ENCODE data around the gene PLXDC2.
"Not testable (repeated sequence)": the region's sequence is repeated elsewhere in the genome, so short reads cannot be mapped to it uniquely, and the experiment has no call there.

The PLXDC2 gene

DNA sequence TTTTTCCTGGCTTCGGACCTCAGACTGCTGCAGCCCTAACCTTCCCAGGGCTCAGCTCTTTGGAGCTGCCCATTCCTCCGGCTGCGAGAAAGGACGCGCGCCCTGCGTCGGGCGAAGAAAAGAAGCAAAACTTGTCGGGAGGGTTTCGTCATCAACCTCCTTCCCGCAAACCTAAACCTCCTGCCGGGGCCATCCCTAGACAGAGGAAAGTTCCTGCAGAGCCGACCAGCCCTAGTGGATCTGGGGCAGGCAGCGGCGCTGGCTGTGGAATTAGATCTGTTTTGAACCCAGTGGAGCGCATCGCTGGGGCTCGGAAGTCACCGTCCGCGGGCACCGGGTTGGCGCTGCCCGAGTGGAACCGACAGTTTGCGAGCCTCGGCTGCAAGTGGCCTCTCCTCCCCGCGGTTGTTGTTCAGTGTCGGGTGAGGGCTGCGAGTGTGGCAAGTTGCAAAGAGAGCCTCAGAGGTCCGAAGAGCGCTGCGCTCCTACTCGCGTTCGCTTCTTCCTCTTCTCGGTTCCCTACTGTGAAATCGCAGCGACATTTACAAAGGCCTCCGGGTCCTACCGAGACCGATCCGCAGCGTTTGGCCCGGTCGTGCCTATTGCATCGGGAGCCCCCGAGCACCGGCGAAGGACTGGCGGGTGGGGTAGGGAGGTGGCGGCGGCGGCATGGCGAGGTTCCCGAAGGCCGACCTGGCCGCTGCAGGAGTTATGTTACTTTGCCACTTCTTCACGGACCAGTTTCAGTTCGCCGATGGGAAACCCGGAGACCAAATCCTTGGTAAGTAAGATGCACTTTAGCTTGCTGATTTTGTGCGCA is at the start of gene PLXDC2:
Gene PLXDC2, plus strand, starts transcription at position 22 of the 820 bp plus-strand sequence.
- peak; percentile 42 for ATAC-seq (ENCODE audit: low read depth)
- H3K27me3 ChIP-seq (ENCODE audit: insufficient read depth, poor library complexity, severe bottlenecking) = peaks cover 68% of the 10 kb centered on the region
- H3K36me3 ChIP-seq (ENCODE audit: low read depth) = no peaks in the 10 kb centered on the region; the same call in 1 of the 2 replicates
- peak within 1 kb of the TSS; percentile 37 for H3K4me3 ChIP-seq (ENCODE audit: severe bottlenecking)
- peak; percentile 57 for DNase-seq (ENCODE audit: low spot score)
- peaks cover 8% of the 10 kb centered on the region for H3K4me1 ChIP-seq (ENCODE audit: insufficient read depth, poor library complexity, severe bottlenecking)
- no peaks in the 10 kb centered on the region for H3K9me3 ChIP-seq (ENCODE audit: severe bottlenecking)
- no peak for TF ChIP-seq CTCF (IDR thresholded peaks at IDR 0.05; ENCODE audit: poor library complexity, severe bottlenecking)
- H3K27ac ChIP-seq (ENCODE audit: poor library complexity, severe bottlenecking) = no peak within 1 kb of the TSS

GRCh38 chr10:19767876-19768275 is 48.4 kb upstream of the PLXDC2 start:
- Histone ChIP-seq H3K4me1 (ENCODE audit: insufficient read depth, poor library complexity, severe bottlenecking) (no peaks in the 10 kb centered on the region), H3K36me3 (ENCODE audit: low read depth) (no peaks in the 10 kb centered on the region), H3K27me3 (ENCODE audit: insufficient read depth, poor library complexity, severe bottlenecking) (no peaks in the 10 kb centered on the region), H3K27ac (ENCODE audit: poor library complexity, severe bottlenecking) (no peak overlapping the region), H3K4me3 (ENCODE audit: severe bottlenecking) (no peak overlapping the region), H3K9me3 (ENCODE audit: severe bottlenecking) (no peaks in the 10 kb centered on the region)
- TF ChIP-seq CTCF (IDR thresholded peaks at IDR 0.05; ENCODE audit: poor library complexity, severe bottlenecking) = no peak
- ATAC-seq (ENCODE audit: low read depth) (no peak), DNase-seq (ENCODE audit: low spot score) (no peak)

GRCh38 chr10:19769826-19770225 is 46.4 kb upstream of the PLXDC2 start:
- H3K27me3 ChIP-seq (ENCODE audit: insufficient read depth, poor library complexity, severe bottlenecking); H3K27ac ChIP-seq (ENCODE audit: poor library complexity, severe bottlenecking); H3K9me3 ChIP-seq (ENCODE audit: severe bottlenecking); ATAC-seq (ENCODE audit: low read depth); H3K4me3 ChIP-seq (ENCODE audit: severe bottlenecking); H3K36me3 ChIP-seq (ENCODE audit: low read depth); DNase-seq (ENCODE audit: low spot score); H3K4me1 ChIP-seq (ENCODE audit: insufficient read depth, poor library complexity, severe bottlenecking): not testable (repeated sequence)

DNA sequence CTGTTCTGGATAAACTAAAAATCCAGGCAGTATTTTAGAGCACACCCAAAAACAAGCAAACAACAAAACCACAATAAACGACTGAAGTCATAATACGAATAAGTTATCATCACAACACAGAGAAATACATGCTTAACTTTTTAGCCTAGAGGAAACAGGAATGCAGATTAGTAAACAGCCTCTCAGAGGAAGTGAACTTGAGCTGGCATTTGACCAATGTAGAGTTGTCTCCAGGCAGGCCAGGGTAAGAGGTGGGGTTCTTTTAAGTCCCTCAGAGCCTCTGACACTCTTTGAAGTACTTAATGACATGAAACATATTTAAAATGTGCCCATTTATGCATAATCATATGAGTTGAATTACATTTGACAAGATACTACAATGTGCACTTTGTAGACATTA is 43.3 kb upstream of the PLXDC2 start:
- no peak for DNase-seq (ENCODE audit: low spot score)
- Histone ChIP-seq H3K9me3 (ENCODE audit: severe bottlenecking) (no peaks in the 10 kb centered on the region), H3K27me3 (ENCODE audit: insufficient read depth, poor library complexity, severe bottlenecking) (no peaks in the 10 kb centered on the region), H3K27ac (ENCODE audit: poor library complexity, severe bottlenecking) (no peak overlapping the region), H3K36me3 (ENCODE audit: low read depth) (no peaks in the 10 kb centered on the region), H3K4me3 (ENCODE audit: severe bottlenecking) (no peak overlapping the region), H3K4me1 (ENCODE audit: insufficient read depth, poor library complexity, severe bottlenecking) (no peaks in the 10 kb centered on the region)
- no peak for ATAC-seq (ENCODE audit: low read depth)
- no peak for TF ChIP-seq CTCF (IDR thresholded peaks at IDR 0.05; ENCODE audit: poor library complexity, severe bottlenecking)

DNA sequence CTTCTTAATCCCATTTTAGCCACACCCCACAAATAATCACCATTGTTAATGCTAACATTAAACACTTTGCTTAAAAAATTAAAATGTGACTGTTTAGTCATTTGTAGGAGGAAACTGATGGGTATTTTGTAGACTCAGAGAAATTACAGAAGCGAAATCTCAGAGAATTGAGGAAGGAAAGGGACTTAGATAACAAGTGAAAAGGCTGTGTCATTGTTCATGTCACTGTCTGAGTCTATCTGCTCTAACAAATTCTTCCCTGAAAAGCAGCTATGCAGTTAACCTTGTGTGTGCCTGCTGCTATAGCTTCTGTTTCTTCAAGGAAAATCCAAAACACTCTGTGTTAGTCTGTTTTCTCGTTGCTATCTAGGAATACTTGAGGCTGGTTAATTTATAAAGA is 40.9 kb upstream of the PLXDC2 start:
- ATAC-seq (ENCODE audit: low read depth) (no peak), DNase-seq (ENCODE audit: low spot score) (no peak)
- Histone ChIP-seq H3K27ac (ENCODE audit: poor library complexity, severe bottlenecking) (no peak overlapping the region), H3K4me1 (ENCODE audit: insufficient read depth, poor library complexity, severe bottlenecking) (no peaks in the 10 kb centered on the region), H3K9me3 (ENCODE audit: severe bottlenecking) (no peaks in the 10 kb centered on the region), H3K36me3 (ENCODE audit: low read depth) (no peaks in the 10 kb centered on the region), H3K27me3 (ENCODE audit: insufficient read depth, poor library complexity, severe bottlenecking) (no peaks in the 10 kb centered on the region), H3K4me3 (ENCODE audit: severe bottlenecking) (no peak overlapping the region)
- TF ChIP-seq CTCF (IDR thresholded peaks at IDR 0.05; ENCODE audit: poor library complexity, severe bottlenecking) = no peak

Data from RWPE2 (cell line).